Cortex of kidney (tissue), 1 donor: ENCODE results near the gene TRPM3.
"Not testable (repeated sequence)": the region's sequence is repeated elsewhere in the genome, so short reads cannot be mapped to it uniquely, and the experiment has no call there.

Experiments used
- DNase-seq: peaks from one replicate; lab custom pipeline; 2025; lab: John Stamatoyannopoulos, UW

Gene TRPM3

DNA sequence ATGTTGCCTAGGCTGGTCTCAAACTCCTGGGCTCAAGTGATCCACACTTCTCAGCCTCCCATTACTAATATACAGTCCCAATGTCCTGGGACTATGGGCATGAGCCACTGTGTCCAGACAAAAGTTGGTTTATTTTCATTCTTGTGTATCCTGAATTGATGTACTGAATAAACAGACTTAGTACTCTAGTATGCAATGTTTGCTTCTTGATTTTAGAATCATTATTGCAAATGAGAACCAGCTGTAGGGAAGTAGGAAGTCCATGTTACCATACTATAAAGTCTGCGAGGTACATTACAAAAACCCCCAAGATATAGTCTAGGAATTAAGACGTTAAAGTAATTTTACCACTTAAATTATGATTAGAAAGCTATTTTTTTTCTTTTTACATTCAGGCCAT lies 372.4 kb downstream of the TRPM3 start:
- no peak for DNase-seq

DNA sequence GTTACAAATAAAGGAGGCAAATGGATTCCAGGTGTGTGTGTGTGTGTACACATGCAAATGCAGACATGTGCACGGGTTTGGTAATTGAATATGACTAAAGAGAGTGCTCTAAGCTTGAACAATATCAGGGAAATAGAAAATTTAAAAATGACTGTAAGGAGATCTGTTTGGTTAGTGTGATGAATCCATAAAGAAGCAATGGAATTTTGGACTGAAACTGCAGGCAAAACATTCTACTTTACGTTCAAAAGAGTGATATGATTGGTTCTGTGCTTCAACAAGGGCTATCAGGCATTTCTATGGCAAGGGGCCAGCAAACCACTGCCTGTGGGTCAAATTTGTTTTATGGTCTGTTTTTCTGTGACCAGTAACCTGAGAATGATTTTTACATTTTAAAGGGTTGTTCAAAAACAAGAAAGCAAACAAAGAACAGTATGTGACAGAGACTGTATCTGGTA lies 374.1 kb downstream of the TRPM3 start:
- no peak for DNase-seq

DNA sequence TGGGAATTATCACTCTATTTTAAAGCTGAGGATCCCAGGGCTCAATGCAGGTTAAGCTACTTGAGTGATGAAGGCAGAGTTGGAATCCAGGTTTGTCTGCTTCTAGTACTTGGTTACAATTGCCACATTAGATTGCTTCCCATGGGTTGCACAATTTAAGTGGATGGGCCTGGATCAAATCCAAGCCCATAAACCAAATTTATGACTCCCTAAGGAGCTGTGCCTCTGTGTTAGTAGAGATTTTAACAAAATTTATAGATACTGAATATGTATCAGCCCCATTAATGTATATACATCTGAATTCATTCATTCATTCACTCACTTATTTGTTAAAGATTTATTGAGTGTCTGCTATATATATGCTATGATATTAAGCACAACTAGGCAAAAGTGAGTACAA lies 374.7 kb downstream of the TRPM3 start:
- DNase-seq, result no peak

DNA sequence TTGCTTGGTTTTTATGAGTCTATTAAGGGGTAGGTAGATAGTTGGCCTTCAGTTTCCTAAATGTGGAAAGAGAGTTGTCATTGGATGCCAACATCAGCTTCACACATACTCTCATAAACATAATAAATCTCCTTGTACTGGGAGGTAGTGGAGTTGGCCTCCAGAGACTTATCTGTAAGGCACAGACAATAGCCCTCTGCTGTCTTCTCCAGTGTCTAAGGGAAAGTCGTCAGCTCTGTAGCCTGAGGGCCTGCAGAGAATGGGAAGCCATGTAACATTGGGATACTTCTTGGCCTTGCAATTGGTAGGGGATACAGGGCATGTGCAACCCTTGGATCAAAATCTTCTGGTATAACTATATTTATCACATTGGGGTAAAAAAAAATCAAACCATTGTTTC lies 375.1 kb downstream of the TRPM3 start:
- DNase-seq, result no peak

DNA sequence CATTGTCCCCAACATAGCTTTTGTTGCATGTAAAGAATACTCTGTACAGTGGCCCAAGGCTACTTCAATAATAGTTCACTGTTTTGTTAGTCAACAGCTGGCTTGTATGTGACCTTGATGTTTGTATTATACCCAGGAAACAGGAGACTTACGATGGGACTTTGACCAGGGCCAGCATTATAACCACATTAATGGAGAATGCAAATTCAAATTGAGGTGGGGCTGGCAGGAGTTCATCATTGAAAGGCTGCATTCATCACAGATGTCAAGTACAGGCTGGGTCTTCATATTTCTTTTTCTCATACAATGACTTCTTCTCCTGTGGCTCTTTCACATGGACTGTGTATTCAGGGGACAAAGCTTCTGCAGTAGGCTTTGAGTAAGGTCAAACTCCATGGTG lies 396.6 kb downstream of the TRPM3 start:
- not testable (repeated sequence) for DNase-seq

DNA sequence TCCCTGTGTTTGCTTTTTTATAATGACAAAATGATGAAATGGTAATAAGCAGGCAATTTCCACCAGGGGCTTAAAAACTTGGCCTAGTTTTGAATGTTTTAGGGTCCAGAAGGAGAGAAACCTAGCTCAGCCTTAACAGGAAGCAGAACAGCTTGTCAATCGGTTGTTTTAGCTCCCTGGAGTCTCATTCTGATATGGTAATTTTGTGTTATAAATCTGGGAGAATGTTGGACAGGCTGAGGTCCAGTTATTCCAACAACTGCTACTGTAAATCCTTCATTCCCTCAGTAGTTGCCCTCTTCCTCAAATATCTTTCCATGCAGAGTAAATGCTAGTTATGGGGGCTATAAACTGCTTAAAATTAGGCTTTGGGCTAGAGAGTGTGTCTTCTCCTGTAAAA lies 397.4 kb downstream of the TRPM3 start:
- not testable (repeated sequence) for DNase-seq

DNA sequence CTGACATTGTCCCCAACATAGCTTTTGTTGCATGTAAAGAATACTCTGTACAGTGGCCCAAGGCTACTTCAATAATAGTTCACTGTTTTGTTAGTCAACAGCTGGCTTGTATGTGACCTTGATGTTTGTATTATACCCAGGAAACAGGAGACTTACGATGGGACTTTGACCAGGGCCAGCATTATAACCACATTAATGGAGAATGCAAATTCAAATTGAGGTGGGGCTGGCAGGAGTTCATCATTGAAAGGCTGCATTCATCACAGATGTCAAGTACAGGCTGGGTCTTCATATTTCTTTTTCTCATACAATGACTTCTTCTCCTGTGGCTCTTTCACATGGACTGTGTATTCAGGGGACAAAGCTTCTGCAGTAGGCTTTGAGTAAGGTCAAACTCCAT lies 414.6 kb downstream of the TRPM3 start:
- DNase-seq, result not testable (repeated sequence)

DNA sequence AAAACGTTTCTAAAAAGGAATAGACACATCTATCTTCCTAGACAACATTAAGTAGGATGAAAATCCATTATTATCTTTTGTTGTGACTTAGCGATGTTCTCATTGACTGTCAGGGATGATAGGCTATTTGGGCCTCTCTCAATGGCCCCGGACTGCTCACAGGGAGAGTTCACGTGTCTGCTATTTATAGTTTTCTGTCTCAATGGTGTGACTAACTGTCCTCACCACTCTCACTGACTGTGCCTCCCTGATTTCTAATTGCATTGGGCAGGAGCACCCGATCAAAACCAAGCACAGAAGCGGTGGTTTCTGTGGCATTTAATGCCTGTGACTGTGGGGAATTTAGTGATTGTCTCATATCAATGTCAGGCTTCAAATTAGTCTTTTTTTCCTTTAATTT lies 420.3 kb downstream of the TRPM3 start:
- DNase-seq, result no peak

DNA sequence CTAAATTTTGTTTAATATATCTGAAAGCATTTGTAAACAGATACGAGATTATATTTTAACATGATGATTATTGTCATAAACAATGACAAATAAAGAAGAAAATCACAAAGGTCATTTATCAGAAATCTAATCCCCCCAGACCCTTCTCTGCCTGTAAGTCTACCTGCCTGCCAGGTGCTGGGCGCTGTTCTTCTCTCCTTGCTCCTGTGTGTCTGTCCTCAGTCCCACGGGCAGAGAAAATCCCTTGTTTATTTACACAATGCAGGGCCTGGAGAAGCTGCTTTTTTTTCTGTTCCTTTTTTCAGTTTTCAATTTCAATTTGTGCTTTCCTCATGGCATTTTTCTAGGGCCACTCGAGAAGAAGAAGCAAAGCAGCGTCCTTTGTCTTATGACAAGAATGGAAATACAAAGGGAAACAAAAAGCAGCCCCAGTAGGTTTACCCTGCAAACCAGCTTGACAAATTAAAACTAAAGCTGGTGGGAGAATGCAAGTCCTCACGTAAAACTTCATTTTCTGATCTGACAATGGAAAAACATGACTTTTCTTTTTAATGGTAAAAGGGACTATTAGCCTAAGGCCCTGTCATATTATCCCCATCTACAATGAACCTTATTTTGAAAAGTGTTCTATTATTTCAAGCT lies 424.6 kb downstream of the TRPM3 start:
- no peak for DNase-seq

DNA sequence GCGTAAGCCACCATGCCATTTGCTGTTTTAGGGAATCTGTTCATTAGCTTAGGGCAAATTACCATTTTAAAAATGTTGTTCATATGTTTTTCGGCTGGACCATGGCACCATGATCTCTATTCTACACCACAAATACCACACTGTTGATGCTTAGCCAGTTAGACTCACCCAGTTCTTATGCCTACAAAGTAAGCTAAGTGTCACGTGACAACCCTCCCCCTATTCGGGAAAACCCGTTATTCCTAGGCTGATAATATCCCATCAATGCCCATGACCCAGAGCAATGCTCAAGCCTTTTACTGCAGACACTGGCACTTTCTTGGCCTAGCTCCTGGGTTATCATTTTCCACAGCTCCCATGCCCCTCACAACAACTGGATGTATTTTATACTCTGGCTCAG lies 426.7 kb downstream of the TRPM3 start:
- DNase-seq, result no peak

DNA sequence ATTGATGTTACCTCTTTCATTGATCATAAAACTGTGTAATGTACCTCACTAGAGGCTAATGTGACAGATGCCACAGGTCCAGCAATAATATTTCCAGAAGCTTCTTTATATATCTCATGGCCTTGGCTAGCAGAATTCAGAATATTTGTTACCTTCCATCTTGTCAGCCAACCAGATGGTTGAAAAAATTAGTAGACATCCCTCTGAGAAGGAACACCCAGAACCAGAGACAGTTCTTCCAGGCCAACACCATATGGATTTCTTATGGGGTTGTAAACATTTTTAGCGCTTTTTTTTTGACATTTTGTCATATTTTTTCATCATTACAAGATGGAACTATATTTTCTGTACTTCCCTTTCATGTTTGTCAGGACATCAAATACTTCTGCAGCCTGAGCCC lies 428.2 kb downstream of the TRPM3 start:
- no peak for DNase-seq

DNA sequence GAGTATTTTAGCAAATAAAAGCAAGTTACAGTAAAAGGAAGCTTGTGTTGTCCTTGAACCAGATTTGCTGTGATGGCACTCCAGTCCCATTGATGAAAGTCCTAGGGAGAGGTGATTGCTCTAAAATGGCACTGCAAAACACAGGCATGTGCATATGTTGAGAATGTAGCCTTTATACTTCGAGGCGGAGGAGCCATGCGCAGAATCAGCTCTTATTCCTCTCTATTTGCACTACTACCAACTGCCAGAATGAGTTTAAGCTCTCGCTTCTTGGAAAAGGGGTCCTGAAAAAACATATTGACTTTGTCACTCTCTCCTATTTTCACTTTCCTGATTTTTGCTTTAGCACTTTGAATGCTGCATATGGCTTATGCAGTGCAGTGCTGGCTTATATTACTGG lies 429.0 kb downstream of the TRPM3 start:
- DNase-seq, result no peak

DNA sequence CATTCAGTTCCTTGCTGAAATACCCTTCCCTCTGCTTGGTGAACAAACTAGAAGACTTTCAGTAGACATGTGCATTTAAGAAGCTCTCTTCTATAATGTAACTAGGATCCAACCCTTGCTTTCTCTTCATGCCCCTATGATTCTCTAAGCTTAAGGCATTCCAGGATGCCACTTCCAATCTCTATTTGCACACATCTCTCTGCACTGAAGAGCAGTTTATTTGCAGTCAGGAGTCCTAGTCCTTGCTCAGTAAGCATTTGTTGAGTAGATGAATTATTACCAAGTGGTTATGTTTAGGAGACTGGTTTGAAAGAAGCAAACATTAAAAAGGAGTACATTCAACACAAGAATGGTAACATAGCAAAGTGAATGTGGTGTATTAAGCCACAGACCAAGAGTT lies 432.7 kb downstream of the TRPM3 start:
- DNase-seq, result no peak

DNA sequence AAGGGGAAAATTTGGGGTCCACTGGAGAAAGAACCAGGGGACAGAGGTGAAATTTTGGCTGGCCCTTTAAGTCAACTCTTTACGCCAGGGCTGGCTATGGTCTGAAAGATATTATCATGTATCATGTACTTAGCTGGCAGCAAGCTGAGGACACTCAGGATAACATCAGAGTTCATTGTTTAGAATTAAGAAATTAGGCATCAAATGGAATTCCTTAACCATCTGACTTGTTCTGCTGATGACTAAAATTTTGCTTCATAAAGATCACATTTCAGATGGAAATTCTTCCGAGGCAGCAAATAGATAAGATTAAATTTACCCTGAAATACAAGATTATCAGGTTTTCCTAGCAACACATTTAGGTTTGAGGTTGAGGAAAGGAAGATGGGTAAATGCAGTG lies 437.6 kb downstream of the TRPM3 start:
- no peak for DNase-seq

DNA sequence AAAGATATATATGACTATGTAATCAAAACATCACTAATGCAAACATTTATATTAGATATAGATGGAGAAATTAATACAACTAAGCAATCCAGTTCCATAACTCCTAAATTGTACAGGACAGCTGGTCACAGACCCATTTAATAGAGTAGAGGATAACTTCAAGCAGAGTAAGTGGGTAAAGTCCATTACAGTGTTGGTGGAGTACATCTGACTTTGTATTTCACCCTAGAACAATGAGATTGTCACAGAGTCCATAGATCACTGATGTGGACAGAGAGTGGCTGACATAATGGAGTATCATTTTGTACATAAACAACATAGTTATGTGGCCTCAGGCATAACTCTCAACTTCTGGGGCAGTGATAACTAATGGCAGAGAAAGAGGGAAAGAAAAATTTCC lies 439.1 kb downstream of the TRPM3 start:
- no peak for DNase-seq

DNA sequence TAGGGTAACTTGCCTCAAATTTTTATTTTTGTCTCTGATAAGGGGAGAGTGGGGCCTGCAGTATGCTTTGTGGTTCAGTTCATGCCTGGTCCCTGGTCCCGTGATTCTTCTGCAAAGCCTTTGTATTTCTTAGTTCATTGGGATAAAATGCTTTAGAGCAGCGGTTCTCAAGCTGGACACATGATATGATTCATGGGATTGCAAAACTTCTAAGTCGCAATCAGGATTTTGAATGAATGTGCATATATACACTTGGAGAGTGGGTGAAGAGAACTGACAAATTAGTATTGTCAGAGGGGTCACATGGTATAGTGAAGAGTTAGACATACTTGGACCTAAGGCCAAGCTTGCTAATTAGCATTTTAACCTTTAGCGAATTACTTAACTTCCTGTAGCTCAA lies 441.6 kb downstream of the TRPM3 start:
- no peak for DNase-seq

DNA sequence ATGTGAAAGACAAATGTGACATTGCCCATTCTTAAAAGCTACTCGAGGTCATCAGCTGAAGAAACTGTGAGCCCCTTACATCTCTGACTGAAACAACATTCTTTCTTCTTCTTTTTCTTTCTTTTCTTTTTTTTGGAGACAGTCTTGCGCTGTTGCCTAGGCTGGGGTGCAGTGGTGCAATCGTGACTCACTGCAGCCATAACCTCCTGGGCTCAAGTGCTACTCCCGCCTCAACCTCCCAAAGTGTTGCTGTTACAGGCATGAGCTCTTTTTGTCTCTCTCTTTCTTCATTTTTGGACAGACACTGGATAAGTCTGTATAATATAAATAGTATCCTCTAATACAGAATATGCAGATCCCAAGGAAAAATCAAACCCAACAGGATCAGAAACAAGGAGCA lies 443.3 kb downstream of the TRPM3 start:
- DNase-seq, result no peak

DNA sequence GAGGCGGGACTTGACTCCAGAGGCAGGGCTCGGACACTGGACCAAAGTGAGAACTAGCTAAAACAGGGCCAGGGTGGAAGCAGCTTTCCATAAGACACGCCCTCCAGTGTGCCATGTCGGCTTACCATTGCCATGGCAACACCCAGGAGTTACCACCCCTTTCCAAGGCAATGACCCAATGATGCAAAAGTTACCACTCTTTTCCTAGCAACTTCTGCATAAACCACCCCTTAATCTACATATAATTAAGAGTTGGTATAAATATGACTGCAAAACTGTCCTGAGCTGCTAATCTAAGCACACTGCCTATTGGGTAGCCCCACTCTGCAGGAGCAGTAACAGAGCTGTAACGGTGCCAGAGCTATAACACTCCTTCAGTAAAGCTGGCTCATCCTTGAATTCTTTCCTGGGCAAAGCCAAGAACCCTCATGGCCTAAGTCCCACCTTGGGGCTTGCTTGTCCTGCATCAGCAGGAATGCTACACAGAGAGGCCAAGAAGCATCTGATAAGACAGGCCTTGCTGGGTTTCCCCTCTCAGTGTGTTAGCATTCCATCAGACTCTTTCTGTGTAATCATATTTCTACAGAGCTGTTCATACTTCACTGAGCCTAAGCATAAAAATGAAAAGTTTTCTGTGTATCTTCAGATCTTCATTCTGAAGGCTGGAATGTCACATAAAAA lies 444.2 kb downstream of the TRPM3 start:
- no peak for DNase-seq

DNA sequence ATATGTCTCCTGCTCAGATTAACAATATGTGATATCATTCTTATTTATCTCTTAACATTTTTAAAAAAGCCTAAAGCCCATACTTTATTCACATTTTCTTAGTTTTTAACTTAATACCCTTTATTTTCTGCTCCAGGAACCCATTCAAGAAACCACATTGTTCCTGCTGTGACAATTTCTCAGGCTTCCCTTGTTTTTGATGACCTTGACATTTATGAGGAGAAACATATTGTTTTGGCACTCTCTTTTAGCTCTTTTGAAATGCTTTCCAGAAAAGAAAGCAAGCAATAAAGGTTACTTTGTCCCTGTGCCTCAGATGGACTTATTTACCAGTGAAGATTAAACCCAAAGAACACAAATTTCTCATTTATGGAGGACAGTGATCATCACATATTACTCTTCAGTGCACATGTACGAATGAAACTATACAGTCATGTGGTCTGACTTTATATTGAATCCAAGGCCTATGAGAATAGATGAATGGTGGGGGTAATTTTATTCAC lies 445.5 kb downstream of the TRPM3 start:
- no peak for DNase-seq

DNA sequence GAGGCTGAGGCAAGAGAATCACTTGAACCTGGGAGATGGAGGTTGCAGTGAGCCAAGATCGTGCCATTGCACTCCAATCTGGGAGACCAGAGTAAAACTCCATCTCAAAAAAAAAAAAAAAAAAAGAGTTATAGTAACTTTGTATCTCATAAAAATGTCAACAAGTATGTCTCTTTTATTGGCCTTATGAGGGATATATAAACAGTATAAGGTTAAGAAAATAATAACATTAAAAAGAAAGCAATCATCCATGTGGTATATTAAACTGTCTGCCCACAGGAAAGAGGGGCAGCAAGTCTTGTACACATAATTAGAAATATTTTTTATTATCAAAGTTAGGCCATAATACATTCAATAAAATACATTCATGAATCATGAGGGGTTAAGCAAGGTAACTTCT lies 447.6 kb downstream of the TRPM3 start:
- no peak for DNase-seq

DNA sequence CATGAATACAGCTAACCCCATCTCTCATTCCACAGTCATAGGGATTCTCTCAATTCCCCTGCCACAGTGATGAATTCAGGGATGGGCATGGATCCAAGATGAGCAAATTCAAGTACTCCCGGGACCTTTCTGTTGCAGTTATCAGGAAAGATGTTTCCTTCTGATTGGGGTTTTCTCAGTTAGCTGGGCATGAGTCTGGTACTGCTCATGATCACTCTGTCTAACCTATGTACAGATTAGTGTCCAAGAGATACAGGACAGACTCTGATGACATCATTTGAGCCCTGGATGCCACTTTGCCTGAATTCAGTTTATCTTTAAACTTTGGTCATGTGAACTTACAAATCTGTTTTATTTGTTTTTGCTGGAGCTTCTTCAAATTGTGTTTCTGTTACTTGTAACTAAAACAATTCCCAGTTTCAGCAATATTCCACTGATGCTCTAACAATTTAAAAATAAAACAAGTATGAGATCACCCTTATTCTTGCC lies 449.2 kb downstream of the TRPM3 start:
- no peak for DNase-seq

DNA sequence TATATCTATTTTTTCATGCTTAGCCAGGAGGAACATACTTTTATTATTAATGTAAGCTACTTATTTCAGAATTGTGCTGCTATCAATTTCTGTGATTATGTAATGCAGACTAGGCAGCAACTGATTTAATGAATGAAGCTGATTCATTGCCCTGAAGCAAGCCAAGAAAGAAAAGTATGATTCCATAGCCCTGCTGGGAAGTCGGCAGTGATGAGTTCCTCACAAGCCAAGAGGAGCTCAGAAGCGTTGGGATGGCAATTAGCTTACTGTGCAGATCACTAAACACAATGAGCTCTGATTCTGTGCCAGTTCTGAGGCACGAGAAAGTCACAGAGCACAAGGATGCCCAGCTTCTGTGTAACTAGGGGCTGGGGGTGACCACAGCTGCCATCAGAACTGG lies 452.7 kb downstream of the TRPM3 start:
- DNase-seq, result no peak

DNA sequence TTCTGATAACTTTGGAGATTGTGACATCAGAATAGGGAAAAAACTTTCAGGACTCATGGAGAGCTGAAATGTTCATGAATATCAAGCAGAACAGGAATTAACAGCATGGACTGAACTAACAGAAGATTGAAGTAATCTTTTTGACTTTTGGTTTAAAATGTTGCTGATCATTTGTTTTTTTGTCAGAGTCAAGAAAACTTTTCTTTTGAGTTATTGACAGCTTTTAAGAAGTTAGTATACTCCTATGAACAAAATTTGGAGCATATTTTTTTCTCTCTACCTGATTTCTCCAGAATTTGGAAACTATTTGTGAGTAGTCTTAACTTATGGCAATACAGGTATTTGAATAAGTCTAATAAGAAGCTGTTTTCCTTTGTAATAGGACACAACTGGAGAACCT lies 462.7 kb downstream of the TRPM3 start:
- no peak for DNase-seq

DNA sequence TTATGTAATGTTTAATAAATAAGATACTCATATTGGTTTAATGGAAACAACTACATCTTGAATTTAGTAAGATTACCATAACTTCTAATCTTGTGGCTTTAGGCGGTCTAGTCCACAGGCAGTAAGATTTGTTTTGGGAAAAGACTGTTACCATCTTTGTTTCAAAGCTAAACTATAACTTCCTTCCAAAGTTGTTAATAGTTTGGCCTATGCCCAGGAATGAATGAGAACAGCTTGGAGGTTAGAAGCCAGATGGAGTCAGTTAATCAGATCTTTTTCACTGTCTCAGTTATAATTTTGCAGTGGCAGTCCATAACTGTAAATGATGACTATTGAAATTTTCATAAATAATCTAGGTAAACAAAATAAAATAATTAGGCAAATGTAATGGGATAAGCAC lies 465.1 kb downstream of the TRPM3 start:
- no peak for DNase-seq
